H9 (cell line): ENCODE data around the gene ASIC3. TPM values are rescaled to one million over a fixed set of nuclear protein-coding genes. Genes with fewer than 3 reads are reported as not detected.

Source experiments
- DNase-seq: peaks from one replicate; pipeline ENCODE4 v3.0.0-alpha.2; 2017
- H2AFZ ChIP-seq: one replicate; pipeline ENCODE4 v1.6.1; 2013; ENCODE audit warnings: mild to moderate bottlenecking, low read length, control low read depth, moderate library complexity
- H2AK5ac ChIP-seq: 2 replicates; pipeline ENCODE4 v1.6.1; 2013; ENCODE audit warnings: low read length, control low read depth, mixed read lengths; ENCODE audit not compliant: insufficient read length
- H2BK120ac ChIP-seq: one replicate; pipeline ENCODE4 v1.6.1; 2013; ENCODE audit warnings: low read depth, mild to moderate bottlenecking, low read length, control low read depth, inconsistent platforms; ENCODE audit not compliant: poor library complexity, severe bottlenecking
- H2BK12ac ChIP-seq: 2 replicates; pipeline ENCODE4 v1.6.1; 2013; ENCODE audit warnings: low read length, control low read depth, mixed read lengths, low read depth; ENCODE audit not compliant: insufficient read length
- H2BK15ac ChIP-seq: 2 replicates; pipeline ENCODE4 v1.6.1; 2013; ENCODE audit warnings: low read depth, low read length, control low read depth
- H2BK20ac ChIP-seq: one replicate; pipeline ENCODE4 v1.6.1; 2013; ENCODE audit warnings: low read depth, mild to moderate bottlenecking, low read length, control low read depth, inconsistent platforms; ENCODE audit not compliant: poor library complexity, severe bottlenecking
- H2BK5ac ChIP-seq: 2 replicates; pipeline ENCODE4 v1.6.1; 2013; ENCODE audit warnings: low read length, control low read depth, mixed read lengths; ENCODE audit not compliant: insufficient read length
- H3K14ac ChIP-seq: 2 replicates; pipeline ENCODE4 v1.6.1; 2013; ENCODE audit warnings: low read length, control low read depth; ENCODE audit not compliant: insufficient read depth
- H3K18ac ChIP-seq: 2 replicates; pipeline ENCODE4 v1.6.1; 2013; ENCODE audit warnings: low read depth, mild to moderate bottlenecking, mixed read lengths, low read length, control low read depth; ENCODE audit not compliant: insufficient read length
- H3K23ac ChIP-seq: 2 replicates; pipeline ENCODE4 v1.6.1; 2013; ENCODE audit warnings: low read length, control low read depth, mixed read lengths, low read depth; ENCODE audit not compliant: insufficient read length
- H3K23me2 ChIP-seq: 2 replicates; pipeline ENCODE4 v1.6.1; 2013; ENCODE audit warnings: low read depth, mild to moderate bottlenecking, mixed read lengths, low read length, control low read depth; ENCODE audit not compliant: insufficient read length, poor library complexity, severe bottlenecking
- H3K27ac ChIP-seq: 2 replicates; pipeline ENCODE4 v1.5.1; 2013; ENCODE audit warnings: low read length, control low read depth, mixed read lengths, low read depth; ENCODE audit not compliant: insufficient read length
- H3K27me3 ChIP-seq: 2 replicates; pipeline ENCODE4 v1.6.1; 2013; ENCODE audit warnings: low read length, control low read depth, inconsistent platforms; ENCODE audit not compliant: insufficient read depth
- H3K4ac ChIP-seq: 2 replicates; pipeline ENCODE4 v1.6.1; 2013; ENCODE audit warnings: low read depth, mild to moderate bottlenecking, control low read depth, inconsistent platforms, low read length, moderate library complexity
- H3K4me1 ChIP-seq: 2 replicates; pipeline ENCODE4 v1.6.1; 2013; ENCODE audit warnings: low read length, control low read depth, inconsistent platforms; ENCODE audit not compliant: insufficient read depth
- H3K4me2 ChIP-seq: 2 replicates; pipeline ENCODE4 v1.6.1; 2013; ENCODE audit warnings: low read length, control low read depth, mixed read lengths; ENCODE audit not compliant: insufficient read length, insufficient read depth
- H3K56ac ChIP-seq: 2 replicates; pipeline ENCODE4 v1.6.1; 2013; ENCODE audit warnings: low read depth, mild to moderate bottlenecking, mixed read lengths, low read length, control low read depth; ENCODE audit not compliant: insufficient read length
- H3K79me1 ChIP-seq: 2 replicates; pipeline ENCODE4 v1.6.1; 2013; ENCODE audit warnings: low read depth, mild to moderate bottlenecking, moderate library complexity, low read length, control low read depth, inconsistent platforms; ENCODE audit not compliant: insufficient read depth, poor library complexity, severe bottlenecking
- H3K79me2 ChIP-seq: 2 replicates; pipeline ENCODE4 v1.6.1; 2013; ENCODE audit warnings: low read length, control low read depth, inconsistent platforms; ENCODE audit not compliant: insufficient read depth
- H3K9ac ChIP-seq: 2 replicates; pipeline ENCODE4 v1.6.1; 2013; ENCODE audit warnings: low read length, control low read depth, mixed read lengths; ENCODE audit not compliant: insufficient read length; ENCODE audit errors: extremely low read depth
- H3K9me3 ChIP-seq: one replicate; pipeline ENCODE4 v1.6.1; 2013; ENCODE audit warnings: low read depth, low read length, inconsistent platforms; ENCODE audit not compliant: control insufficient read depth
- H3T11ph ChIP-seq: one replicate; pipeline ENCODE4 v1.6.1; 2013; ENCODE audit warnings: mild to moderate bottlenecking, low read length, control low read depth, inconsistent platforms
- H4K20me1 ChIP-seq: one replicate; pipeline ENCODE4 v1.6.1; 2013; ENCODE audit not compliant: control insufficient read depth, insufficient read length, insufficient read depth
- H4K5ac ChIP-seq: 2 replicates; pipeline ENCODE4 v1.6.1; 2013; ENCODE audit warnings: low read depth, mild to moderate bottlenecking, mixed read lengths, low read length, control low read depth; ENCODE audit not compliant: insufficient read length
- H4K8ac ChIP-seq: replicated peaks from 2 replicates; pipeline ENCODE4 v1.6.1; 2013; ENCODE audit warnings: low read length, control low read depth, mixed read lengths, low read depth; ENCODE audit not compliant: insufficient read length
- H4K91ac ChIP-seq: 2 replicates; pipeline ENCODE4 v1.6.1; 2013; ENCODE audit warnings: low read depth, mild to moderate bottlenecking, moderate library complexity, mixed read lengths, low read length, control low read depth; ENCODE audit not compliant: insufficient read length
- H3K27ac Mint-ChIP-seq, 3 experiments: 2 replicates in 2 of 3; 3 replicates in 1 of 3; pipeline ENCODE4 v1.8.0; 2020 to 2021; ENCODE audit warnings: mixed read lengths in 3 of 3, mild to moderate bottlenecking in 1 of 3, moderate library complexity in 1 of 3
- H3K27me3 Mint-ChIP-seq: 2 replicates; pipeline ENCODE4 v1.8.0; 2021; ENCODE audit warnings: low read depth, mild to moderate bottlenecking, moderate library complexity, mixed read lengths
- H3K36me3 Mint-ChIP-seq, 3 experiments: 2 replicates in 2 of 3; 3 replicates in 1 of 3; pipeline ENCODE4 v1.8.0; 2020 to 2021; ENCODE audit warnings: low read depth in 3 of 3, mixed read lengths in 3 of 3; ENCODE audit not compliant: insufficient read depth in 1 of 3
- H3K4me1 Mint-ChIP-seq, 2 experiments: 2 replicates each; pipeline ENCODE4 v1.8.0; 2020; ENCODE audit warnings: mixed read lengths in 2 of 2
- H3K4me3 Mint-ChIP-seq, 2 experiments: 2 replicates in 1 of 2; 3 replicates in 1 of 2; pipeline ENCODE4 v1.8.0; 2020 to 2021; ENCODE audit warnings: mild to moderate bottlenecking in 2 of 2, mixed read lengths in 2 of 2, moderate library complexity in 1 of 2
- H3K9me3 Mint-ChIP-seq, 2 experiments: 2 replicates in 1 of 2; 3 replicates in 1 of 2; pipeline ENCODE4 v1.8.0; 2020; ENCODE audit warnings: mild to moderate bottlenecking in 2 of 2, mixed read lengths in 2 of 2, moderate library complexity in 1 of 2
- CTCF ChIP-seq: fragments of 200-600 bp; sonication (generic); conservative IDR thresholded peaks from 3 replicates; pipeline ENCODE4 v1.8.0; 2021; ENCODE audit warnings: antibody characterized with exemption, mild to moderate bottlenecking
- WGBS: extraction: QIAGEN DNeasy Blood & Tissue Kit; methylation state at CpG from one replicate; pipeline ENCODE4 v1.1.7; 2013; ENCODE audit warnings: missing lambda C conversion rate, low lambda C conversion rate, mixed read lengths; ENCODE audit not compliant: insufficient read length; ENCODE audit errors: extremely low coverage; 5-methylcytosine and 5-hydroxymethylcytosine counted together
- total RNA-seq: library from RNA; stranded (reverse); gene quantifications from 2 replicates; pipeline ENCODE4 v1.2.1, GENCODE V29; 2021

The ASIC3 gene
- total RNA-seq, 1 experiment from 2014 or later = 1.7 TPM

DNA sequence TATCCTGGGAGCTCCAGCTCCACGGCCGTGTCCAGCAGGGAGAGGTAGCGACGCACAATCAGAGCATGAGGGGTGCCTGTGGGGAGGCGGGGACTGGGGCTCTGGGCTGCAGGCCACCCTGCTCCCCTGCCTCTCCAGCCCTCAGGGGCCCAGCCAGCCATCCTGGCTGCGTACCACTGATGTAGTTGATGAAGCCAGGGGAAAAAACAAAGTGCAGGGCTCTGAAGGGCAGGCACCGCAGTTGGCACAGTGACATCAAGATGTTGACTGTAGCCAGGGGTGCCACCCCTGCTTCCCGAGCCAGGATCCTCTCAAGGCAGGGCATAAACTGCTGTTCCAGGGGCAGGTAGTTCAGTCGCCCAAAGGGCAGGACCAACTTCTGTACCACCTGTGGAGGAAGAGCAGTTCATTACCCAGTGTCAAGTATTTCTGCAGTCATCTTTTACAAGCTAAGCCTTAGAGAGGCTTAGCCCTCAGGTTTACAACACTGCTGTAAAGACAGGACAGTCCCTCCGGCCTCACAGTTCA, 29.4 kb downstream of the ASIC3 start:
- peaks cover 28 to 41% of the 10 kb centered on the region in 2 experiments for H3K4me1 Mint-ChIP-seq
- no peak overlapping the region for H3T11ph ChIP-seq
- H3K4me1 ChIP-seq = no peaks in the 10 kb centered on the region
- H3K79me1 ChIP-seq = no peaks in the 10 kb centered on the region
- no peaks in the 10 kb centered on the region for H3K9me3 Mint-ChIP-seq
- H3K4ac ChIP-seq = no peak overlapping the region
- H3K4me3 Mint-ChIP-seq = peak overlapping the region; percentile 22 to 92; a peak in 3 of 5 replicates
- no peak overlapping the region for H3K18ac ChIP-seq
- no peak overlapping the region for H2BK12ac ChIP-seq
- H3K23me2 ChIP-seq = peaks cover 3% of the 10 kb centered on the region
- no peak overlapping the region for H4K8ac ChIP-seq
- no peak overlapping the region for H3K9ac ChIP-seq
- no peak overlapping the region for H3K4me2 ChIP-seq
- TF ChIP-seq CTCF = no peak
- no peak overlapping the region for H3K56ac ChIP-seq
- H3K27me3 Mint-ChIP-seq = peaks cover 1% of the 10 kb centered on the region; the same call in 1 of the 2 replicates
- H4K20me1 ChIP-seq = no peaks in the 10 kb centered on the region
- H3K36me3 Mint-ChIP-seq = peaks cover 13 to 32% (median 27%) of the 10 kb centered on the region in 3 experiments
- no peak overlapping the region for H2BK20ac ChIP-seq
- H3K9me3 ChIP-seq = no peaks in the 10 kb centered on the region
- no peak for DNase-seq
- no peaks in the 10 kb centered on the region; the same call in 1 of the 2 replicates for H3K79me2 ChIP-seq
- H4K91ac ChIP-seq = no peak overlapping the region
- H4K5ac ChIP-seq = no peak overlapping the region
- H3K23ac ChIP-seq = no peak overlapping the region
- no CpG with 5 or more reads among the region's 10 CpGs for WGBS
- peak overlapping the region in 1 of 3 experiments; percentile 37; a peak in 2 of 7 replicates for H3K27ac Mint-ChIP-seq
- no peak overlapping the region for H2AFZ ChIP-seq
- H2BK15ac ChIP-seq = no peak overlapping the region
- no peak overlapping the region for H3K27ac ChIP-seq
- H3K14ac ChIP-seq = no peak overlapping the region
- no peak overlapping the region for H2BK120ac ChIP-seq
- no peaks in the 10 kb centered on the region for H3K27me3 ChIP-seq
- H2BK5ac ChIP-seq = no peak overlapping the region
- H2AK5ac ChIP-seq = no peak overlapping the region
